Activated naive CD4-positive, alpha-beta T cell treated with anti-CD3 and anti-CD28 coated beads, Interleukin-2, amount 10 ng/mL, durations not matched to agents 7 days and 5 days (primary cell): ENCODE results near the gene STK10.
A peak's percentile ranks its signal among the peaks of the same experiment; 100 is the strongest.

Experiments used
- CTCF ChIA-PET: fragments of 350-600 bp; sonication (Branson Sonifier 250); formaldehyde crosslinking; loops from one replicate; lab custom pipeline; 2021; ENCODE audit warnings: antibody characterized with exemption; lab: Charles Lee
- DNase-seq: peaks from one replicate; pipeline ENCODE4 v3.0.0-alpha.2; 2020
- H3K27ac Mint-ChIP-seq: one replicate; pipeline ENCODE4 v1.8.0; 2021; ENCODE audit warnings: mild to moderate bottlenecking, moderate library complexity, mixed read lengths
- H3K27me3 Mint-ChIP-seq: one replicate; pipeline ENCODE4 v1.8.0; 2021; ENCODE audit warnings: mild to moderate bottlenecking, mixed read lengths
- H3K36me3 Mint-ChIP-seq: one replicate; pipeline ENCODE4 v1.8.0; 2021; ENCODE audit warnings: mixed read lengths
- H3K4me1 Mint-ChIP-seq: one replicate; pipeline ENCODE4 v1.8.0; 2021; ENCODE audit warnings: mixed read lengths
- H3K4me3 Mint-ChIP-seq: one replicate; pipeline ENCODE4 v1.8.0; 2021; ENCODE audit warnings: mild to moderate bottlenecking, moderate library complexity, mixed read lengths
- H3K9me3 Mint-ChIP-seq: one replicate; pipeline ENCODE4 v1.8.0; 2021; ENCODE audit warnings: mixed read lengths

Gene STK10

GRCh38 chr5:172063463-172064235 is 124.4 kb downstream of the STK10 start:
- DNase-seq, result peak; percentile 8
- peaks cover 47% of the 10 kb centered on the region for H3K4me1 Mint-ChIP-seq
- peak overlapping the region; percentile 9 for H3K27ac Mint-ChIP-seq
- H3K4me3 Mint-ChIP-seq, result no peak overlapping the region
- H3K27me3 Mint-ChIP-seq, result no peaks in the 10 kb centered on the region
- no peaks in the 10 kb centered on the region for H3K9me3 Mint-ChIP-seq
- CTCF ChIA-PET, result interaction anchor here (0.6 to 1.3 kb wide), 2 partner anchors 22 to 152 kb away, joined by 3 read pairs; no protein-coding TSS in a partner anchor
- peaks cover 73% of the 10 kb centered on the region for H3K36me3 Mint-ChIP-seq

GRCh38 chr5:172059661-172060100 is 128.3 kb downstream of the STK10 start:
- Mint-ChIP-seq H3K4me1 (peaks cover 15% of the 10 kb centered on the region), H3K4me3 (no peak overlapping the region), H3K27me3 (no peaks in the 10 kb centered on the region), H3K36me3 (peaks cover 77% of the 10 kb centered on the region), H3K27ac (peak overlapping the region; percentile 85), H3K9me3 (no peaks in the 10 kb centered on the region)
- no peak for DNase-seq
- CTCF ChIA-PET, result interaction anchor here (0.6 to 4.4 kb wide), 17 partner anchors 11 to 232 kb away, joined by 3 to 31 read pairs (median 4); partner anchors contain the start of genes FBXW11 and STK10

GRCh38 chr5:172058088-172058487 is 129.9 kb downstream of the STK10 start:
- Mint-ChIP-seq H3K27ac (no peak overlapping the region), H3K36me3 (peaks cover 75% of the 10 kb centered on the region), H3K27me3 (no peaks in the 10 kb centered on the region), H3K9me3 (no peaks in the 10 kb centered on the region), H3K4me1 (peaks cover 7% of the 10 kb centered on the region), H3K4me3 (no peak overlapping the region)
- CTCF ChIA-PET, result interaction anchor here (1.5 to 4.4 kb wide), 3 partner anchors 12 to 146 kb away, joined by 4 to 31 read pairs (median 6); partner anchors contain the start of gene STK10
- no peak for DNase-seq

- H3K27ac Mint-ChIP-seq, result no peak overlapping the region
- DNase-seq, result no peak
- no peaks in the 10 kb centered on the region for H3K27me3 Mint-ChIP-seq
- H3K36me3 Mint-ChIP-seq, result peaks cover 76% of the 10 kb centered on the region
- H3K4me1 Mint-ChIP-seq, result peaks cover 7% of the 10 kb centered on the region
- CTCF ChIA-PET, result interaction anchor here (2.1 kb wide), 1 partner anchor 9 kb away, joined by 7 read pairs; no protein-coding TSS in a partner anchor
- no peak overlapping the region for H3K4me3 Mint-ChIP-seq
- H3K9me3 Mint-ChIP-seq, result no peaks in the 10 kb centered on the region
Measured at GRCh38 chr5:172055996-172056395, 132.0 kb downstream of the STK10 start.

GRCh38 chr5:172055421-172055820 is 132.6 kb downstream of the STK10 start:
- H3K4me3 Mint-ChIP-seq, result no peak overlapping the region
- H3K27ac Mint-ChIP-seq, result no peak overlapping the region
- CTCF ChIA-PET, result interaction anchor here (2.1 kb wide), 1 partner anchor 8 kb away, joined by 7 read pairs; no protein-coding TSS in a partner anchor

GRCh38 chr5:172054611-172055153 is 133.3 kb downstream of the STK10 start:
- H3K27me3 Mint-ChIP-seq, result no peaks in the 10 kb centered on the region
- peak overlapping the region; percentile 4 for H3K27ac Mint-ChIP-seq
- CTCF ChIA-PET, result no interaction called here
- no peaks in the 10 kb centered on the region for H3K9me3 Mint-ChIP-seq
- no peak for DNase-seq
- no peak overlapping the region for H3K4me3 Mint-ChIP-seq
- peaks cover 72% of the 10 kb centered on the region for H3K36me3 Mint-ChIP-seq
- H3K4me1 Mint-ChIP-seq, result peaks cover 6% of the 10 kb centered on the region

More at GRCh38 chr5:172055421-172055820, 132.6 kb downstream of the STK10 start:
- H3K27me3 Mint-ChIP-seq, result no peaks in the 10 kb centered on the region
- H3K36me3 Mint-ChIP-seq, result peaks cover 76% of the 10 kb centered on the region
- peaks cover 7% of the 10 kb centered on the region for H3K4me1 Mint-ChIP-seq
- DNase-seq, result no peak
- H3K9me3 Mint-ChIP-seq, result no peaks in the 10 kb centered on the region

GRCh38 chr5:172052450-172053236 is 135.4 kb downstream of the STK10 start:
- Mint-ChIP-seq H3K36me3 (peaks cover 73% of the 10 kb centered on the region), H3K4me1 (peaks cover 3% of the 10 kb centered on the region), H3K4me3 (no peak overlapping the region), H3K27me3 (no peaks in the 10 kb centered on the region), H3K27ac (peak overlapping the region; percentile 37), H3K9me3 (no peaks in the 10 kb centered on the region)
- CTCF ChIA-PET, result interaction anchor here (1.0 kb wide), 2 partner anchors 136 to 141 kb away, joined by 3 to 4 read pairs; partner anchors contain the start of gene STK10
- no peak for DNase-seq

- H3K36me3 Mint-ChIP-seq, result peaks cover 75% of the 10 kb centered on the region
- DNase-seq, result no peak
- H3K4me1 Mint-ChIP-seq, result peaks cover 3% of the 10 kb centered on the region
- no peaks in the 10 kb centered on the region for H3K9me3 Mint-ChIP-seq
- no peak overlapping the region for H3K4me3 Mint-ChIP-seq
- H3K27me3 Mint-ChIP-seq, result no peaks in the 10 kb centered on the region
- H3K27ac Mint-ChIP-seq, result peak overlapping the region; percentile 5
- CTCF ChIA-PET, result interaction anchor here (1.0 kb wide), 1 partner anchor 140 kb away, joined by 4 read pairs; no protein-coding TSS in a partner anchor
Measured at GRCh38 chr5:172051643-172052339, 136.2 kb downstream of the STK10 start.

- H3K9me3 Mint-ChIP-seq, result no peaks in the 10 kb centered on the region
- H3K4me3 Mint-ChIP-seq, result no peak overlapping the region
- no peaks in the 10 kb centered on the region for H3K27me3 Mint-ChIP-seq
- CTCF ChIA-PET, result interaction anchor here (0.6 to 1.0 kb wide), 2 partner anchors 9 to 78 kb away, joined by 3 read pairs; no protein-coding TSS in a partner anchor
- H3K4me1 Mint-ChIP-seq, result no peaks in the 10 kb centered on the region
- peaks cover 69% of the 10 kb centered on the region for H3K36me3 Mint-ChIP-seq
- DNase-seq, result no peak
- peak overlapping the region; percentile 37 for H3K27ac Mint-ChIP-seq
Measured at GRCh38 chr5:172050080-172050479, 137.9 kb downstream of the STK10 start.

GRCh38 chr5:172049226-172049796 is 138.7 kb downstream of the STK10 start:
- H3K36me3 Mint-ChIP-seq, result peaks cover 76% of the 10 kb centered on the region
- no peaks in the 10 kb centered on the region for H3K27me3 Mint-ChIP-seq
- DNase-seq, result no peak
- H3K4me3 Mint-ChIP-seq, result no peak overlapping the region
- H3K4me1 Mint-ChIP-seq, result no peaks in the 10 kb centered on the region
- no peak overlapping the region for H3K27ac Mint-ChIP-seq
- CTCF ChIA-PET, result interaction anchor here (0.6 to 2.6 kb wide), 3 partner anchors 9 to 596 kb away, joined by 3 to 9 read pairs (median 3); no protein-coding TSS in a partner anchor
- H3K9me3 Mint-ChIP-seq, result no peaks in the 10 kb centered on the region

- DNase-seq, result no peak
- Mint-ChIP-seq H3K27ac (peak overlapping the region; percentile 82), H3K9me3 (no peaks in the 10 kb centered on the region), H3K36me3 (peaks cover 77% of the 10 kb centered on the region), H3K4me3 (no peak overlapping the region), H3K4me1 (no peaks in the 10 kb centered on the region), H3K27me3 (no peaks in the 10 kb centered on the region)
- CTCF ChIA-PET, result interaction anchor here (2.6 kb wide), 1 partner anchor 11 kb away, joined by 9 read pairs; no protein-coding TSS in a partner anchor
Measured at GRCh38 chr5:172048539-172049101, 139.4 kb downstream of the STK10 start.

- no peaks in the 10 kb centered on the region for H3K4me1 Mint-ChIP-seq
- H3K27me3 Mint-ChIP-seq, result no peaks in the 10 kb centered on the region
- DNase-seq, result no peak
- CTCF ChIA-PET, result interaction anchor here (0.8 to 2.6 kb wide), 2 partner anchors 9 to 12 kb away, joined by 3 to 9 read pairs; no protein-coding TSS in a partner anchor
- no peak overlapping the region for H3K4me3 Mint-ChIP-seq
- H3K9me3 Mint-ChIP-seq, result no peaks in the 10 kb centered on the region
- peak overlapping the region; percentile 11 for H3K27ac Mint-ChIP-seq
- peaks cover 77% of the 10 kb centered on the region for H3K36me3 Mint-ChIP-seq
Measured at GRCh38 chr5:172048170-172048422, 139.9 kb downstream of the STK10 start.

GRCh38 chr5:172046593-172046992 is 141.4 kb downstream of the STK10 start:
- H3K27ac Mint-ChIP-seq, result no peak overlapping the region
- CTCF ChIA-PET, result interaction anchor here (0.6 to 2.6 kb wide), 3 partner anchors 10 to 51 kb away, joined by 4 to 9 read pairs (median 7); no protein-coding TSS in a partner anchor
- H3K4me1 Mint-ChIP-seq, result no peaks in the 10 kb centered on the region
- H3K36me3 Mint-ChIP-seq, result peaks cover 68% of the 10 kb centered on the region
- H3K27me3 Mint-ChIP-seq, result no peaks in the 10 kb centered on the region
- no peak for DNase-seq
- H3K4me3 Mint-ChIP-seq, result no peak overlapping the region
- no peaks in the 10 kb centered on the region for H3K9me3 Mint-ChIP-seq
